ENCODE results near the gene SERINC4. TPM values are rescaled to one million over a fixed set of nuclear protein-coding genes. Genes with fewer than 3 reads are reported as not detected.

Gene SERINC4
- total and polyA plus RNA-seq, 9 of the 15 experiments (the other 6 are each of a cell fraction or from before 2014, with no cell fraction given), result 0.14 to 0.86 (median 0.18) TPM; not detected in 2

- TF ChIP-seq SRSF3 (IDR thresholded peaks at IDR 0.05; ENCODE audit: insufficient read depth, low read length) (peak; percentile 57; the same call in 1 of the 2 replicates), ZNF444 (CRISPR knock-in tag; IDR thresholded peaks at IDR 0.05) (no peak), EWSR1 (IDR thresholded peaks at IDR 0.05; ENCODE audit: borderline replicate concordance, low read depth, partially characterized antibody) (no peak), ZBTB1 (CRISPR knock-in tag; IDR thresholded peaks at IDR 0.05; ENCODE audit: borderline replicate concordance, low read depth) (no peak), CBX2 (IDR thresholded peaks at IDR 0.05; ENCODE audit: insufficient read depth, low read length, poor library complexity, severe bottlenecking) (no peak), KAT7 (CRISPR knock-in tag; IDR thresholded peaks at IDR 0.05; ENCODE audit: borderline replicate concordance) (peak; percentile 85; the same call in 1 of the 2 replicates), ARNT (IDR thresholded peaks at IDR 0.05) (0 out of 4 replicates have a peak, but pooled peaks of 1 of the 2 experiments have one; percentile 3), ZNF431 (CRISPR knock-in tag; IDR thresholded peaks at IDR 0.05) (no peak), FOSL1 (tag; conservative IDR thresholded peaks at IDR 0.05) (no peak), TEAD1 (CRISPR knock-in tag; IDR thresholded peaks at IDR 0.05) (peak in 1 of 2 experiments; percentile 21; a peak in 1 of 4 replicates), PTTG1 (tag; IDR thresholded peaks at IDR 0.05; ENCODE audit: low read depth) (no peak), ETS2 (tag; IDR thresholded peaks at IDR 0.05; ENCODE audit: borderline replicate concordance, poor library complexity, severe bottlenecking) (no peak), ZNF518B (CRISPR knock-in tag; IDR thresholded peaks at IDR 0.05) (no peak), ZNF395 (CRISPR knock-in tag; IDR thresholded peaks at IDR 0.05) (no peak), CHD4 (IDR thresholded peaks at IDR 0.05; ENCODE audit: insufficient read depth, insufficient replicate concordance, low read depth, low read length, poor library complexity, severe bottlenecking) (no peak), ZKSCAN1 (IDR thresholded peaks at IDR 0.05; ENCODE audit: low read depth, low read length) (no peak), GTF2A2 (tag; IDR thresholded peaks at IDR 0.05) (no peak), RBM25 (IDR thresholded peaks at IDR 0.05; ENCODE audit: low read depth, low read length, severe bottlenecking) (no peak), TAF15 (IDR thresholded peaks at IDR 0.05; ENCODE audit: low read depth, low read length) (no peak), MAFG (tag; conservative IDR thresholded peaks at IDR 0.05) (no peak)
- TF ChIP-seq, protein P1, sequence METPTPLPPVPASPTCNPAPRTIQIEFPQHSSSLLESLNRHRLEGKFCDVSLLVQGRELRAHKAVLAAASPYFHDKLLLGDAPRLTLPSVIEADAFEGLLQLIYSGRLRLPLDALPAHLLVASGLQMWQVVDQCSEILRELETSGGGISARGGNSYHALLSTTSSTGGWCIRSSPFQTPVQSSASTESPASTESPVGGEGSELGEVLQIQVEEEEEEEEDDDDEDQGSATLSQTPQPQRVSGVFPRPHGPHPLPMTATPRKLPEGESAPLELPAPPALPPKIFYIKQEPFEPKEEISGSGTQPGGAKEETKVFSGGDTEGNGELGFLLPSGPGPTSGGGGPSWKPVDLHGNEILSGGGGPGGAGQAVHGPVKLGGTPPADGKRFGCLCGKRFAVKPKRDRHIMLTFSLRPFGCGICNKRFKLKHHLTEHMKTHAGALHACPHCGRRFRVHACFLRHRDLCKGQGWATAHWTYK (CRISPR knock-in tag; IDR thresholded peaks at IDR 0.05), result no peak
Observed at GRCh38 chr15:43792761-43793476, 7.1 kb downstream of the SERINC4 start (continued).
